ENCODE measurements around the gene PDX1. TPM values are rescaled to one million over a fixed set of nuclear protein-coding genes. Genes with fewer than 3 reads are reported as not detected.

Gene PDX1
- polyA plus RNA-seq, 1 of the 3 experiments (the other 2 are of a cell fraction) = not detected

DNA sequence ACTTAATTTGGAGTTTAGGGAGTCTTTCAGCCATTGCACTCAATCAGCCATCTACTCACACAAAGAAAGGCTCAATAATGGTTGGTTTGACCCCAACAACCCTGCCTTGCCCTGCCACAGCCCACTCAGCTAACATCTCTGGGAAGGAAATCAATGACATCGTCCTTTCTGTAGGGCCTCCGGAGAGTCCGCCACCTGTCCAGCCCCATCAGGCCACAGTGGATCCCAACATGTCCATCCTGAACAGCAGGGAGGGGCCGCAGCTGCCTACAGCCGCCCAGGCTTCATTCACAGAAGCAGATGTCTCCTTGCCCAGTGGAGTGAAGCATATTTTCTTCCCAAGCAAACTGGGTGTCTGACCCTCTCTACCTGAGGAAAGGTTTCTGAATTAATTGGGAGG lies 53.5 kb downstream of the PDX1 start:
- Histone ChIP-seq H3K9ac (no peak overlapping the region), H4K20me1 (ENCODE audit: insufficient read depth) (no peaks in the 10 kb centered on the region), H3K36me3 (replicated peaks in 1 of 2; ENCODE audit: control insufficient read depth in 1 of 2, insufficient read depth in 2 of 2, low read length in 1 of 2) (no peaks in the 10 kb centered on the region), H2AFZ (ENCODE audit: low read depth) (no peak overlapping the region), H3K4me1 (ENCODE audit: control insufficient read depth in 1 of 2, insufficient read depth in 2 of 2, low read depth in 1 of 2, low read length in 1 of 2) (no peaks in the 10 kb centered on the region), H3K9me2 (no peaks in the 10 kb centered on the region), H3K27me3 (ENCODE audit: insufficient read depth) (peaks cover 97% of the 10 kb centered on the region), H3F3A (replicated peaks; ENCODE audit: insufficient read depth) (no peaks in the 10 kb centered on the region), H3K9me3 (no peaks in the 10 kb centered on the region), H3K79me2 (ENCODE audit: insufficient read depth) (no peaks in the 10 kb centered on the region), H3K27ac (ENCODE audit: low read depth in 2 of 2, low read length in 1 of 2) (no peak overlapping the region), H3K4me3 (ENCODE audit: low read depth in 2 of 2, low read length in 1 of 2) (no peak overlapping the region), H3K4me2 (no peak overlapping the region)
- ChIA-PET POLR2A (no interaction called here), CTCF (interaction anchor here (1.0 to 4.2 kb wide), 6 partner anchors 10 to 611 kb away, joined by 3 to 15 read pairs (median 4); no protein-coding TSS in a partner anchor)
- TF ChIP-seq RXRA (IDR thresholded peaks at IDR 0.05; ENCODE audit: borderline replicate concordance, low read depth) (no peak), POLR2AphosphoS5 (IDR thresholded peaks at IDR 0.05; ENCODE audit: low read depth, low read length) (no peak), FOXM1 (IDR thresholded peaks at IDR 0.05; ENCODE audit: low read depth) (no peak)
- TF ChIP-seq, protein P1, sequence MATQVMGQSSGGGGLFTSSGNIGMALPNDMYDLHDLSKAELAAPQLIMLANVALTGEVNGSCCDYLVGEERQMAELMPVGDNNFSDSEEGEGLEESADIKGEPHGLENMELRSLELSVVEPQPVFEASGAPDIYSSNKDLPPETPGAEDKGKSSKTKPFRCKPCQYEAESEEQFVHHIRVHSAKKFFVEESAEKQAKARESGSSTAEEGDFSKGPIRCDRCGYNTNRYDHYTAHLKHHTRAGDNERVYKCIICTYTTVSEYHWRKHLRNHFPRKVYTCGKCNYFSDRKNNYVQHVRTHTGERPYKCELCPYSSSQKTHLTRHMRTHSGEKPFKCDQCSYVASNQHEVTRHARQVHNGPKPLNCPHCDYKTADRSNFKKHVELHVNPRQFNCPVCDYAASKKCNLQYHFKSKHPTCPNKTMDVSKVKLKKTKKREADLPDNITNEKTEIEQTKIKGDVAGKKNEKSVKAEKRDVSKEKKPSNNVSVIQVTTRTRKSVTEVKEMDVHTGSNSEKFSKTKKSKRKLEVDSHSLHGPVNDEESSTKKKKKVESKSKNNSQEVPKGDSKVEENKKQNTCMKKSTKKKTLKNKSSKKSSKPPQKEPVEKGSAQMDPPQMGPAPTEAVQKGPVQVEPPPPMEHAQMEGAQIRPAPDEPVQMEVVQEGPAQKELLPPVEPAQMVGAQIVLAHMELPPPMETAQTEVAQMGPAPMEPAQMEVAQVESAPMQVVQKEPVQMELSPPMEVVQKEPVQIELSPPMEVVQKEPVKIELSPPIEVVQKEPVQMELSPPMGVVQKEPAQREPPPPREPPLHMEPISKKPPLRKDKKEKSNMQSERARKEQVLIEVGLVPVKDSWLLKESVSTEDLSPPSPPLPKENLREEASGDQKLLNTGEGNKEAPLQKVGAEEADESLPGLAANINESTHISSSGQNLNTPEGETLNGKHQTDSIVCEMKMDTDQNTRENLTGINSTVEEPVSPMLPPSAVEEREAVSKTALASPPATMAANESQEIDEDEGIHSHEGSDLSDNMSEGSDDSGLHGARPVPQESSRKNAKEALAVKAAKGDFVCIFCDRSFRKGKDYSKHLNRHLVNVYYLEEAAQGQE (IDR thresholded peaks at IDR 0.05; ENCODE audit: low read depth, low read length) = no peak
- TF ChIP-seq, protein P2, sequence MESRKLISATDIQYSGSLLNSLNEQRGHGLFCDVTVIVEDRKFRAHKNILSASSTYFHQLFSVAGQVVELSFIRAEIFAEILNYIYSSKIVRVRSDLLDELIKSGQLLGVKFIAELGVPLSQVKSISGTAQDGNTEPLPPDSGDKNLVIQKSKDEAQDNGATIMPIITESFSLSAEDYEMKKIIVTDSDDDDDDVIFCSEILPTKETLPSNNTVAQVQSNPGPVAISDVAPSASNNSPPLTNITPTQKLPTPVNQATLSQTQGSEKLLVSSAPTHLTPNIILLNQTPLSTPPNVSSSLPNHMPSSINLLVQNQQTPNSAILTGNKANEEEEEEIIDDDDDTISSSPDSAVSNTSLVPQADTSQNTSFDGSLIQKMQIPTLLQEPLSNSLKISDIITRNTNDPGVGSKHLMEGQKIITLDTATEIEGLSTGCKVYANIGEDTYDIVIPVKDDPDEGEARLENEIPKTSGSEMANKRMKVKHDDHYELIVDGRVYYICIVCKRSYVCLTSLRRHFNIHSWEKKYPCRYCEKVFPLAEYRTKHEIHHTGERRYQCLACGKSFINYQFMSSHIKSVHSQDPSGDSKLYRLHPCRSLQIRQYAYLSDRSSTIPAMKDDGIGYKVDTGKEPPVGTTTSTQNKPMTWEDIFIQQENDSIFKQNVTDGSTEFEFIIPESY (IDR thresholded peaks at IDR 0.05; ENCODE audit: borderline replicate concordance, low read depth) = no peak
- WGBS (ENCODE audit: low lambda C conversion rate) = no CpG with 5 or more reads among the region's 5 CpGs
- no peak for DNase-seq

GRCh38 chr13:27973961-27974662 lies 54.3 kb downstream of the PDX1 start:
- DNase-seq = peak; percentile 14
- peaks cover 97% of the 10 kb centered on the region for H3K27me3 ChIP-seq (ENCODE audit: insufficient read depth)
- CTCF ChIA-PET = interaction anchor here (0.9 to 4.2 kb wide), 5 partner anchors 11 to 612 kb away, joined by 3 to 15 read pairs (median 10); no protein-coding TSS in a partner anchor
- no peaks in the 10 kb centered on the region for H4K20me1 ChIP-seq (ENCODE audit: insufficient read depth)
- H3K9ac ChIP-seq = no peak overlapping the region
- no peaks in the 10 kb centered on the region for H3K9me3 ChIP-seq
- H3K9me2 ChIP-seq = no peaks in the 10 kb centered on the region
- no peak overlapping the region for H3K4me3 ChIP-seq (ENCODE audit: low read depth in 2 of 2, low read length in 1 of 2)
- H3K27ac ChIP-seq (ENCODE audit: low read depth in 2 of 2, low read length in 1 of 2) = no peak overlapping the region
- H3F3A ChIP-seq (replicated peaks; ENCODE audit: insufficient read depth) = no peaks in the 10 kb centered on the region
- H2AFZ ChIP-seq (ENCODE audit: low read depth) = no peak overlapping the region
- H3K79me2 ChIP-seq (ENCODE audit: insufficient read depth) = no peaks in the 10 kb centered on the region
- no peak overlapping the region for H3K4me2 ChIP-seq
- WGBS (ENCODE audit: low lambda C conversion rate) = 5% methylated on average over 6 of the region's 7 CpGs
- H3K36me3 ChIP-seq (replicated peaks in 1 of 2; ENCODE audit: control insufficient read depth in 1 of 2, insufficient read depth in 2 of 2, low read length in 1 of 2) = no peaks in the 10 kb centered on the region
- POLR2A ChIA-PET = no interaction called here
- no peaks in the 10 kb centered on the region for H3K4me1 ChIP-seq (ENCODE audit: control insufficient read depth in 1 of 2, insufficient read depth in 2 of 2, low read depth in 1 of 2, low read length in 1 of 2)
- TF ChIP-seq RCOR1 (IDR thresholded peaks at IDR 0.05; ENCODE audit: low read length) = no peak
- TF ChIP-seq, protein P2 (IDR thresholded peaks at IDR 0.05; ENCODE audit: borderline replicate concordance, low read depth) = no peak
- TF ChIP-seq RXRA (IDR thresholded peaks at IDR 0.05; ENCODE audit: borderline replicate concordance, low read depth) = no peak
- no peak for TF ChIP-seq TEAD4 (IDR thresholded peaks at IDR 0.05; ENCODE audit: borderline replicate concordance, insufficient read depth)
- no peak for TF ChIP-seq NFIC (IDR thresholded peaks at IDR 0.05; ENCODE audit: borderline replicate concordance)
- TF ChIP-seq POLR2AphosphoS5 (IDR thresholded peaks at IDR 0.05; ENCODE audit: low read depth, low read length) = no peak
- TF ChIP-seq MEF2A (IDR thresholded peaks at IDR 0.05; ENCODE audit: borderline replicate concordance, low read depth) = no peak
- TF ChIP-seq YY1 (IDR thresholded peaks at IDR 0.05; ENCODE audit: low read depth) = no peak
- no peak for TF ChIP-seq GATA2 (CRISPR knock-in tag; IDR thresholded peaks at IDR 0.05)
- no peak for TF ChIP-seq PBX3 (IDR thresholded peaks at IDR 0.05)
- no peak for TF ChIP-seq JUND (IDR thresholded peaks at IDR 0.05)
- TF ChIP-seq, protein P3, sequence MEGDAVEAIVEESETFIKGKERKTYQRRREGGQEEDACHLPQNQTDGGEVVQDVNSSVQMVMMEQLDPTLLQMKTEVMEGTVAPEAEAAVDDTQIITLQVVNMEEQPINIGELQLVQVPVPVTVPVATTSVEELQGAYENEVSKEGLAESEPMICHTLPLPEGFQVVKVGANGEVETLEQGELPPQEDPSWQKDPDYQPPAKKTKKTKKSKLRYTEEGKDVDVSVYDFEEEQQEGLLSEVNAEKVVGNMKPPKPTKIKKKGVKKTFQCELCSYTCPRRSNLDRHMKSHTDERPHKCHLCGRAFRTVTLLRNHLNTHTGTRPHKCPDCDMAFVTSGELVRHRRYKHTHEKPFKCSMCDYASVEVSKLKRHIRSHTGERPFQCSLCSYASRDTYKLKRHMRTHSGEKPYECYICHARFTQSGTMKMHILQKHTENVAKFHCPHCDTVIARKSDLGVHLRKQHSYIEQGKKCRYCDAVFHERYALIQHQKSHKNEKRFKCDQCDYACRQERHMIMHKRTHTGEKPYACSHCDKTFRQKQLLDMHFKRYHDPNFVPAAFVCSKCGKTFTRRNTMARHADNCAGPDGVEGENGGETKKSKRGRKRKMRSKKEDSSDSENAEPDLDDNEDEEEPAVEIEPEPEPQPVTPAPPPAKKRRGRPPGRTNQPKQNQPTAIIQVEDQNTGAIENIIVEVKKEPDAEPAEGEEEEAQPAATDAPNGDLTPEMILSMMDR (IDR thresholded peaks at IDR 0.05) = no peak
- TF ChIP-seq GABPA (IDR thresholded peaks at IDR 0.05; ENCODE audit: low read depth) = no peak
